ENCODE measurements around the gene PP2D1. TPM values are rescaled to one million over a fixed set of nuclear protein-coding genes. Genes with fewer than 3 reads are reported as not detected.

PP2D1 gene
- total RNA-seq, 4 donors from 2014 or later: not detected

DNA sequence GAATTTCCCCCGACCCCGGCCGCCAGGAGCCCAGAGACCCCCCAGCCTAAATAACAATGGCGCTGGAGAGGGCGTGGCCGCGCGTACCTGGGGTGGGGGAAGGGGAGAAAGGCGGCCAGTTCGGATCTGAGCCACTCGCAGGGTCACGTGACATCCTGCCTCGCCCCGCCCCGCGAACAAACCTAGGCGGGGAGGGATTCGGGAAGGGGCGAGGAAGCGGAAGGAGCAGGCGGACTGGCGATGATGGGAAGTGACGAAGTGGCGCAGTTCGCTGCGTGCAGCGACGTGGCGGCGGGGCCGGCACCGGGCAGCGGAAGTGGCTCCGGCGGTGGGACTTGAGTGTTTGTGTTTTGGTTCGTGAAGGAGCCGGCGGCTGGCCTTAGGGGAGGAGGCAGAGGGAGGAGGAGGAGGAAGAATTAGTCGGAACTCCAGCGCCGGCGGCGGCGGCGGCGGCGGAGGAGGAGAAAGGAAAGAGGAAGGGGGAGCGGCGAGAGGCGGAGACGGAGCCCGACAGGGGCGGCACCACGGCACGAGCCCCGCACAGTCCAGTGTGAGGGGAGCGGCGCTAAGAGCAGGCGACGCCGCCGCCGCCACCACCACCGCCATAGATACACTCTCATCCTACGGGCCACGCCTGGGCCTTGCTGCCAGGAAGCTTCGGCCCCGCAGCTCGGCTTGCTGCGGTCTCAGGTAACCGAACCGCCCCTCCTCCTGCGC is 65.1 kb downstream of the PP2D1 start, which contains the start of gene RAB5A:
RAB5A (plus strand) TSS at position 266 of the 717 bp plus-strand sequence. CDS start 3,802 bp downstream, outside the sequence.
- 0% methylated on average over 49 to 64 of the region's 73 CpGs for WGBS, 2 donors
- intact Hi-C loops (cut with DNase I): loop anchor here (5.0 kb wide), 2 partner anchors 95 to 240 kb away; partner anchors contain the start of genes KAT2B and SGO1
- DNase-seq: peak; percentile 99
- peaks cover 21 to 32% of the 10 kb centered on the region in 2 donors for H3K4me1 ChIP-seq
- no peaks in the 10 kb centered on the region for H3K27me3 ChIP-seq
- H3K4me3 ChIP-seq (replicated peaks in 1 of 3): peak within 1 kb of the TSS; percentile 73 to 95 (median 94)
- H3K27ac ChIP-seq: peak within 1 kb of the TSS; percentile 93 to 99 (median 98)
- no peaks in the 10 kb centered on the region for H3K36me3 ChIP-seq
- H3K9me3 ChIP-seq: no peaks in the 10 kb centered on the region
- TF ChIP-seq POLR2A (IDR thresholded peaks at IDR 0.05) (peak in 1 of 2 donors; percentile 86), CTCF (IDR thresholded peaks at IDR 0.05) (peak in 1 of 6 experiments; percentile 28)

- peak in 1 of 2 donors; percentile 15 for DNase-seq
- Histone ChIP-seq H3K4me3 (replicated peaks in 1 of 3) (peak overlapping the region; percentile 6 to 73 (median 21)), H3K9me3 (no peaks in the 10 kb centered on the region), H3K36me3 (no peaks in the 10 kb centered on the region), H3K4me1 (peaks cover 21 to 32% of the 10 kb centered on the region in 2 donors), H3K27me3 (no peaks in the 10 kb centered on the region), H3K27ac (peak overlapping the region; percentile 93 to 99 (median 98))
- 40 to 45% methylated on average over 26 of the region's 26 CpGs for WGBS, 2 donors
- TF ChIP-seq POLR2A (IDR thresholded peaks at IDR 0.05): no peak
- no peak for TF ChIP-seq CTCF (IDR thresholded peaks at IDR 0.05)
- intact Hi-C loops (cut with DNase I): loop anchor here (5.0 kb wide), 2 partner anchors 96 to 241 kb away; partner anchors contain the start of genes KAT2B and SGO1
These were observed 65.9 kb downstream of the PP2D1 start for GRCh38 chr3:19945969-19946831.

GRCh38 chr3:19945534-19945933 is 66.5 kb downstream of the PP2D1 start:
- H3K4me3 ChIP-seq (replicated peaks in 1 of 3): no peak overlapping the region
- intact Hi-C loops (cut with DNase I): loop anchor here (5.0 kb wide), 2 partner anchors 97 to 242 kb away; partner anchors contain the start of genes KAT2B and SGO1

GRCh38 chr3:19940643-19941042 is 71.4 kb downstream of the PP2D1 start:
- TF ChIP-seq CTCF (IDR thresholded peaks at IDR 0.05): no peak
- TF ChIP-seq POLR2A (IDR thresholded peaks at IDR 0.05): no peak
- Histone ChIP-seq H3K27ac (no peak overlapping the region), H3K4me3 (replicated peaks in 1 of 3) (no peak overlapping the region), H3K9me3 (no peaks in the 10 kb centered on the region), H3K4me1 (no peaks in the 10 kb centered on the region), H3K27me3 (no peaks in the 10 kb centered on the region), H3K36me3 (no peaks in the 10 kb centered on the region)
- no peak for DNase-seq
- WGBS, 2 donors: 81 to 85% methylated on average over 1 of the region's 1 CpG
- intact Hi-C loops (cut with DNase I): no loop called here

More at GRCh38 chr3:19945534-19945933, 66.5 kb downstream of the PP2D1 start:
- DNase-seq: no peak
- TF ChIP-seq POLR2A (IDR thresholded peaks at IDR 0.05): no peak
- no peak for TF ChIP-seq CTCF (IDR thresholded peaks at IDR 0.05)
- Histone ChIP-seq H3K27ac (no peak overlapping the region), H3K9me3 (no peaks in the 10 kb centered on the region), H3K4me1 (peaks cover 21 to 30% of the 10 kb centered on the region in 2 donors), H3K27me3 (no peaks in the 10 kb centered on the region), H3K36me3 (no peaks in the 10 kb centered on the region)
- WGBS, 2 donors: 97% methylated on average over 9 of the region's 9 CpGs

Data from thyroid gland (tissue), 4 donors.